Natural killer cell (primary cell): ENCODE measurements around the gene IQCM. TPM values are rescaled to one million over a fixed set of nuclear protein-coding genes. Genes with fewer than 3 reads are reported as not detected.

Source experiments
- ATAC-seq, 3 donors: fragments of 150-1000 bp in 2 of 3; fragments of 200-7000 bp in 1 of 3; cut with Tn5 transposase; 1 replicate in 1 of 3; 2 replicates in 2 of 3; pipeline ENCODE4 v1.10.0; 2021; ENCODE audit warnings: mild to moderate bottlenecking in 2 of 3, moderate library complexity in 2 of 3
- DNase-seq, 2 donors: peaks; one replicate each; pipeline versions ENCODE4 v3.0.0 to v3.0.0-alpha.2; 2013 to 2021; ENCODE audit warnings: mixed read lengths in 1 of 2
- H3K27ac ChIP-seq: one replicate; pipeline ENCODE4 v1.5.1; 2013; ENCODE audit warnings: mild to moderate bottlenecking, low read length
- H3K27me3 ChIP-seq: one replicate; pipeline ENCODE4 v1.6.1; 2013; ENCODE audit warnings: low read length; ENCODE audit not compliant: control insufficient read depth, insufficient read depth
- H3K36me3 ChIP-seq: one replicate; pipeline ENCODE4 v1.6.1; 2013; ENCODE audit warnings: low read length; ENCODE audit not compliant: control insufficient read depth, insufficient read depth
- H3K4me1 ChIP-seq: one replicate; pipeline ENCODE4 v1.6.1; 2013; ENCODE audit warnings: low read length; ENCODE audit not compliant: control insufficient read depth, insufficient read depth
- H3K4me3 ChIP-seq: one replicate; pipeline ENCODE4 v1.5.1; 2013; ENCODE audit warnings: low read length
- H3K9me3 ChIP-seq: one replicate; pipeline ENCODE4 v1.6.1; 2013; ENCODE audit warnings: low read length; ENCODE audit not compliant: control insufficient read depth, insufficient read depth
- H3K27ac Mint-ChIP-seq, 2 donors: one replicate each; pipeline ENCODE4 v1.8.0; 2022; ENCODE audit warnings: mild to moderate bottlenecking in 2 of 2, mixed read lengths in 2 of 2, moderate library complexity in 1 of 2
- H3K27me3 Mint-ChIP-seq, 2 donors: one replicate each; pipeline ENCODE4 v1.8.0; 2022; ENCODE audit warnings: low read depth in 2 of 2, mixed read lengths in 2 of 2
- H3K36me3 Mint-ChIP-seq: one replicate; pipeline ENCODE4 v1.8.0; 2022; ENCODE audit warnings: mixed read lengths
- H3K4me1 Mint-ChIP-seq, 2 donors: one replicate each; pipeline ENCODE4 v1.8.0; 2022; ENCODE audit warnings: mixed read lengths in 2 of 2
- H3K4me3 Mint-ChIP-seq: one replicate; pipeline ENCODE4 v1.8.0; 2022; ENCODE audit warnings: mild to moderate bottlenecking, moderate library complexity, mixed read lengths
- H3K9me3 Mint-ChIP-seq, 2 donors: one replicate each; pipeline ENCODE4 v1.8.0; 2022; ENCODE audit warnings: mixed read lengths in 2 of 2
- CTCF ChIP-seq: fragments of 200-600 bp; IDR thresholded peaks from one replicate; pipeline ENCODE4 v1.8.0; 2022; ENCODE audit warnings: antibody characterized with exemption
- WGBS: methylation state at CpG from one replicate; pipeline ENCODE4 v1.1.7; 2013; ENCODE audit warnings: missing lambda C conversion rate; ENCODE audit not compliant: insufficient coverage; 5-methylcytosine and 5-hydroxymethylcytosine counted together
- intact Hi-C: fragments of 100-400 bp; cut with micrococcal nuclease; formaldehyde crosslinking; loops from one replicate; pipeline ENCODE4 v1.14.2; 2022
- total RNA-seq, 4 donors: library from RNA; stranded (reverse); fragments of 120-200 nt in 1 of 4; gene quantifications; one replicate each; pipeline versions ENCODE4 v1.2.3 to v1.2.4, GENCODE V29; 2013 to 2022

IQCM gene
- total RNA-seq, 3 donors from 2014 or later (not counting 1 experiment from before 2014, with no cell fraction given) = not detected

- no peak overlapping the region for H3K4me3 Mint-ChIP-seq
- no peaks in the 10 kb centered on the region for H3K4me1 Mint-ChIP-seq
- H3K27ac Mint-ChIP-seq = no peak overlapping the region
- H3K4me1 ChIP-seq = no peaks in the 10 kb centered on the region
- H3K27ac ChIP-seq = no peak overlapping the region
- WGBS = 87% methylated on average over 2 of the region's 2 CpGs
- peaks cover 8 to 16% of the 10 kb centered on the region in 2 donors for H3K9me3 Mint-ChIP-seq
- no peak overlapping the region for H3K4me3 ChIP-seq
- H3K36me3 ChIP-seq = no peaks in the 10 kb centered on the region
- intact Hi-C loops = no loop called here
- no peaks in the 10 kb centered on the region for H3K27me3 Mint-ChIP-seq
- no peaks in the 10 kb centered on the region for H3K9me3 ChIP-seq
- no peak for TF ChIP-seq CTCF
- DNase-seq = no peak
- H3K27me3 ChIP-seq = no peaks in the 10 kb centered on the region
- no peaks in the 10 kb centered on the region for H3K36me3 Mint-ChIP-seq
- no peak for ATAC-seq
Measured at GRCh38 chr4:149702414-149703293, 113.0 kb downstream of the IQCM start.

GRCh38 chr4:149701435-149702156 is 114.0 kb downstream of the IQCM start:
- Mint-ChIP-seq H3K4me3 (no peak overlapping the region), H3K4me1 (no peaks in the 10 kb centered on the region), H3K9me3 (peaks cover 8 to 16% of the 10 kb centered on the region in 2 donors), H3K36me3 (no peaks in the 10 kb centered on the region), H3K27me3 (no peaks in the 10 kb centered on the region), H3K27ac (no peak overlapping the region)
- Histone ChIP-seq H3K27ac (no peak overlapping the region), H3K9me3 (no peaks in the 10 kb centered on the region), H3K27me3 (no peaks in the 10 kb centered on the region), H3K4me1 (no peaks in the 10 kb centered on the region), H3K4me3 (no peak overlapping the region), H3K36me3 (no peaks in the 10 kb centered on the region)
- ATAC-seq (no peak), DNase-seq (no peak)
- TF ChIP-seq CTCF = no peak
- WGBS = 90% methylated on average over 1 of the region's 2 CpGs
- intact Hi-C loops = no loop called here

GRCh38 chr4:149700272-149700671 is 115.4 kb downstream of the IQCM start:
- H3K36me3 ChIP-seq = no peaks in the 10 kb centered on the region
- H3K4me3 Mint-ChIP-seq = no peak overlapping the region
- no peaks in the 10 kb centered on the region for H3K27me3 Mint-ChIP-seq
- intact Hi-C loops = no loop called here
- H3K36me3 Mint-ChIP-seq = no peaks in the 10 kb centered on the region
- H3K27ac ChIP-seq = no peak overlapping the region
- DNase-seq (no peak), ATAC-seq (no peak)
- WGBS = 85% methylated on average over 3 of the region's 3 CpGs
- peaks cover 17 to 23% of the 10 kb centered on the region in 2 donors for H3K9me3 Mint-ChIP-seq
- no peaks in the 10 kb centered on the region for H3K27me3 ChIP-seq
- H3K4me3 ChIP-seq = no peak overlapping the region
- no peaks in the 10 kb centered on the region for H3K4me1 ChIP-seq
- H3K27ac Mint-ChIP-seq = no peak overlapping the region
- no peak for TF ChIP-seq CTCF
- H3K4me1 Mint-ChIP-seq = no peaks in the 10 kb centered on the region
- no peaks in the 10 kb centered on the region for H3K9me3 ChIP-seq
